HepG2 (cell line): ENCODE measurements around the gene PLCD4. TPM values are rescaled to one million over a fixed set of nuclear protein-coding genes. Genes with fewer than 3 reads are reported as not detected.
A peak's percentile ranks its signal among the peaks of the same experiment; 100 is the strongest.

Experiments
- ATF1 ChIP-seq: IDR thresholded peaks from 2 replicates; pipeline ENCODE4 v1.6.1; 2016; ENCODE audit warnings: mild to moderate bottlenecking, control low read depth
- ATF7 ChIP-seq, 2 experiments: fragments of 450-650 bp in 1 of 2; sonication (generic) in 1 of 2; formaldehyde crosslinking in 1 of 2; IDR thresholded peaks; 2 replicates each; pipeline versions ENCODE4 v1.4.0 to v1.6.1; 2016 to 2020; ENCODE audit warnings: antibody characterized with exemption in 1 of 2, mild to moderate bottlenecking in 1 of 2, missing genetic modification reagents in 1 of 2
- CC2D1A ChIP-seq: sonication (generic); formaldehyde crosslinking; IDR thresholded peaks from 2 replicates; pipeline ENCODE4 v1.8.1; 2023; ENCODE audit warnings: mild to moderate bottlenecking, missing genetic modification reagents
- EHMT2 ChIP-seq: fragments of 200-600 bp; sonication (generic); IDR thresholded peaks from 2 replicates; pipeline ENCODE4 v1.7.0; 2017; ENCODE audit warnings: antibody characterized with exemption, low read depth, low read length, borderline replicate concordance
- HDAC6 ChIP-seq: fragments of 200-600 bp; sonication (generic); IDR thresholded peaks from 2 replicates; pipeline ENCODE4 v1.7.0; 2017; ENCODE audit warnings: mild to moderate bottlenecking, antibody characterized with exemption, low read length, low read depth
- HOXA3 ChIP-seq: sonication (generic); formaldehyde crosslinking; IDR thresholded peaks from 2 replicates; pipeline ENCODE4 v1.5.0; 2020; ENCODE audit warnings: missing genetic modification reagents
- JUNB ChIP-seq: sonication (generic); formaldehyde crosslinking; IDR thresholded peaks from 2 replicates; pipeline ENCODE4 v1.8.0; 2022; ENCODE audit warnings: missing genetic modification reagents, mild to moderate bottlenecking, borderline replicate concordance
- MZF1 ChIP-seq: sonication (generic); formaldehyde crosslinking; IDR thresholded peaks from 2 replicates; pipeline ENCODE4 v1.8.1; 2023; ENCODE audit warnings: mild to moderate bottlenecking, missing genetic modification reagents, borderline replicate concordance
- RFX5 ChIP-seq: IDR thresholded peaks from 2 replicates; pipeline ENCODE4 v1.6.1; 2011; ENCODE audit warnings: low read depth, low read length, improper control_type of control experiment
- SIX1 ChIP-seq: sonication (generic); formaldehyde crosslinking; IDR thresholded peaks from 2 replicates; pipeline ENCODE4 v1.4.0; 2020; ENCODE audit warnings: missing genetic modification reagents, borderline replicate concordance
- SRF ChIP-seq: IDR thresholded peaks from 2 replicates; pipeline ENCODE4 v1.6.1; 2011; ENCODE audit warnings: mild to moderate bottlenecking, low read depth, low read length, moderate library complexity
- ZMYM4 ChIP-seq: sonication (generic); formaldehyde crosslinking; IDR thresholded peaks from 2 replicates; pipeline ENCODE4 v1.8.1; 2023; ENCODE audit warnings: mild to moderate bottlenecking, missing genetic modification reagents
- ZNF136 ChIP-seq: sonication (generic); formaldehyde crosslinking; IDR thresholded peaks from 2 replicates; pipeline ENCODE4 v1.8.1; 2022; ENCODE audit warnings: low read depth, mild to moderate bottlenecking, moderate library complexity, missing genetic modification reagents
- ZNF816 ChIP-seq: sonication (generic); formaldehyde crosslinking; IDR thresholded peaks from 2 replicates; pipeline ENCODE4 v1.8.0; 2022; ENCODE audit warnings: missing genetic modification reagents, mild to moderate bottlenecking, borderline replicate concordance
- polyA plus RNA-seq, 8 experiments: library from polyadenylated mRNA; depleted of rRNA in 3 of 8; stranded (reverse) in 7 of 8; unstranded in 1 of 8; fragments of >200 nt; fragmentation: Illumina TruSeq in 4 of 8; extraction: Trizol in 4 of 8; gene quantifications; 2 replicates each; pipeline versions ENCODE4 v1.2.1 to v1.2.3, GENCODE V29; 2011 to 2016; ENCODE audit warnings: low read depth in 4 of 8, missing spikeins in 1 of 8, mixed read lengths in 1 of 8; ENCODE audit not compliant: insufficient read depth in 1 of 8
- total RNA-seq, 5 experiments: library from RNA; depleted of rRNA; stranded (reverse); fragments of >200 nt; fragmentation: Illumina TruSeq; extraction: Trizol; gene quantifications; 2 replicates each; pipeline ENCODE4 v1.2.3, GENCODE V29; 2016; ENCODE audit warnings: low read depth in 1 of 5
- TF ChIP-seq, protein P1 (sequence below), 2 experiments: fragments of 450-650 bp in 1 of 2; sonication (generic) in 1 of 2; formaldehyde crosslinking in 1 of 2; IDR thresholded peaks; 2 replicates each; pipeline versions ENCODE4 v1.6.1 to v1.8.0; 2016 to 2022; ENCODE audit warnings: antibody characterized with exemption in 1 of 2, mild to moderate bottlenecking in 1 of 2, missing genetic modification reagents in 1 of 2
- TF ChIP-seq, protein P2 (sequence below): sonication (generic); formaldehyde crosslinking; IDR thresholded peaks from 2 replicates; pipeline ENCODE4 v1.4.0; 2020; ENCODE audit warnings: mild to moderate bottlenecking, missing genetic modification reagents

The PLCD4 gene
- total and polyA plus RNA-seq, 2 of the 13 experiments (the other 11 are each of a cell fraction or from before 2014, with no cell fraction given), result 0.26 TPM; not detected in 1

DNA sequence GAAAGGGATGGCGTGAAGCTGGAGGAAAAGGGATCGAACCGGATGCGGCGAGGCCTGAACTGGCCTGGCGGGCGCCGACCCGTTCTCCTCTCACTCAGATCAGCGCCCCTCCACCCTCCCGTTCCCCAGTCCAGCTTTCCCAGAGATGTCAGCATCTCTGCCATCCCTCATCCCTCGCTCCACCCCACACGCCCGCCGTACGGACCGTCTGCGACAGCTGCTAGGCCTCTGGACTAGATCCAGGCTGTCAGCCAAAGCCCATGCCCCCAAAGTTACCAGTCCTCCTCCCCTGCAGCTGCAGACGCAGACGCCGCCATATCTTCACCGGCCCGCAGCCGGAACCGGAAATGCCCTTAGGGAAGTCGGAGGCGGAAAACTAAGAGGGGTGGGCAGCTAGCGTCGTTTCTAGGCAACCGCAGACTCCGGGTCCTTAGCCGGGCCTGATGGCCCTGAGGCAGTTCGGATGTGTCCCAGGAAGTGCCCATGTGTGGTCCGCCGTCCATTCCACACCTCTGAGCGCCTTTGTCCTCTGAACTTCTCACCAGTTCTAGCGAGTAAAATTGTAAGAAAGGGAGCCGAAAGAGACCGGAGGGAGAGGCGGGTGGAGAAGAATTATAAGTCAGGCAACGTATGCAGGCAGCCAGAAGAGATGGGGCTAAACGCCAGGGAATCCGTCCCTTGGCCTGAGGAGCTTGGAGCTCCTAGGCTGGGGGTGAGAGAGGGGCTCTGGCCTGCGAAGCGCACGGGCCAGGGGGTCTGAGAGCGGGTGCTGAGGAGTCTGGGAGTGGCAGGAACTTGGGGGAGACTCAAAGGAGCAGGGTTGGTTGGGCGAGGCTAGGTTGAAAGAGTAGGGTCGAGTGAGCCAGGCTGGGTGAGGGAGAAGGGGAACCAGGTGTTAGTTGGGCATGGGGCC lies 64.2 kb downstream of the PLCD4 start, which contains the start of the genes RNF25 and STK36 (continued):
- TF ChIP-seq, protein P1, sequence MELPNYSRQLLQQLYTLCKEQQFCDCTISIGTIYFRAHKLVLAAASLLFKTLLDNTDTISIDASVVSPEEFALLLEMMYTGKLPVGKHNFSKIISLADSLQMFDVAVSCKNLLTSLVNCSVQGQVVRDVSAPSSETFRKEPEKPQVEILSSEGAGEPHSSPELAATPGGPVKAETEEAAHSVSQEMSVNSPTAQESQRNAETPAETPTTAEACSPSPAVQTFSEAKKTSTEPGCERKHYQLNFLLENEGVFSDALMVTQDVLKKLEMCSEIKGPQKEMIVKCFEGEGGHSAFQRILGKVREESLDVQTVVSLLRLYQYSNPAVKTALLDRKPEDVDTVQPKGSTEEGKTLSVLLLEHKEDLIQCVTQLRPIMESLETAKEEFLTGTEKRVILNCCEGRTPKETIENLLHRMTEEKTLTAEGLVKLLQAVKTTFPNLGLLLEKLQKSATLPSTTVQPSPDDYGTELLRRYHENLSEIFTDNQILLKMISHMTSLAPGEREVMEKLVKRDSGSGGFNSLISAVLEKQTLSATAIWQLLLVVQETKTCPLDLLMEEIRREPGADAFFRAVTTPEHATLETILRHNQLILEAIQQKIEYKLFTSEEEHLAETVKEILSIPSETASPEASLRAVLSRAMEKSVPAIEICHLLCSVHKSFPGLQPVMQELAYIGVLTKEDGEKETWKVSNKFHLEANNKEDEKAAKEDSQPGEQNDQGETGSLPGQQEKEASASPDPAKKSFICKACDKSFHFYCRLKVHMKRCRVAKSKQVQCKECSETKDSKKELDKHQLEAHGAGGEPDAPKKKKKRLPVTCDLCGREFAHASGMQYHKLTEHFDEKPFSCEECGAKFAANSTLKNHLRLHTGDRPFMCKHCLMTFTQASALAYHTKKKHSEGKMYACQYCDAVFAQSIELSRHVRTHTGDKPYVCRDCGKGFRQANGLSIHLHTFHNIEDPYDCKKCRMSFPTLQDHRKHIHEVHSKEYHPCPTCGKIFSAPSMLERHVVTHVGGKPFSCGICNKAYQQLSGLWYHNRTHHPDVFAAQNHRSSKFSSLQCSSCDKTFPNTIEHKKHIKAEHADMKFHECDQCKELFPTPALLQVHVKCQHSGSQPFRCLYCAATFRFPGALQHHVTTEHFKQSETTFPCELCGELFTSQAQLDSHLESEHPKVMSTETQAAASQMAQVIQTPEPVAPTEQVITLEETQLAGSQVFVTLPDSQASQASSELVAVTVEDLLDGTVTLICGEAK (IDR thresholded peaks at IDR 0.05), result peak; percentile 94
- TF ChIP-seq, protein P1 (CRISPR knock-in tag; IDR thresholded peaks at IDR 0.05), result no peak
- TF ChIP-seq ZNF816 (CRISPR knock-in tag) (no peak), ATF7 (IDR thresholded peaks at IDR 0.05) (no peak), ATF7 (CRISPR knock-in tag; IDR thresholded peaks at IDR 0.05) (no peak), HDAC6 (no peak), HOXA3 (CRISPR knock-in tag) (peak; percentile 79; the same call in 1 of the 2 replicates), ATF1 (CRISPR knock-in tag) (peak; percentile 28; the same call in 1 of the 2 replicates), SIX1 (CRISPR knock-in tag) (peak; percentile 20; the same call in 1 of the 2 replicates), SRF (peak; percentile 61), CC2D1A (CRISPR knock-in tag) (no peak), EHMT2 (no peak), JUNB (CRISPR knock-in tag) (no peak), MZF1 (CRISPR knock-in tag) (0 out of 2 replicates have a peak, but pooled peaks have one; percentile 75), RFX5 (no peak), ZNF136 (CRISPR knock-in tag) (no peak), ZMYM4 (CRISPR knock-in tag) (peak; percentile 73; the same call in 1 of the 2 replicates)
- TF ChIP-seq, protein P2, sequence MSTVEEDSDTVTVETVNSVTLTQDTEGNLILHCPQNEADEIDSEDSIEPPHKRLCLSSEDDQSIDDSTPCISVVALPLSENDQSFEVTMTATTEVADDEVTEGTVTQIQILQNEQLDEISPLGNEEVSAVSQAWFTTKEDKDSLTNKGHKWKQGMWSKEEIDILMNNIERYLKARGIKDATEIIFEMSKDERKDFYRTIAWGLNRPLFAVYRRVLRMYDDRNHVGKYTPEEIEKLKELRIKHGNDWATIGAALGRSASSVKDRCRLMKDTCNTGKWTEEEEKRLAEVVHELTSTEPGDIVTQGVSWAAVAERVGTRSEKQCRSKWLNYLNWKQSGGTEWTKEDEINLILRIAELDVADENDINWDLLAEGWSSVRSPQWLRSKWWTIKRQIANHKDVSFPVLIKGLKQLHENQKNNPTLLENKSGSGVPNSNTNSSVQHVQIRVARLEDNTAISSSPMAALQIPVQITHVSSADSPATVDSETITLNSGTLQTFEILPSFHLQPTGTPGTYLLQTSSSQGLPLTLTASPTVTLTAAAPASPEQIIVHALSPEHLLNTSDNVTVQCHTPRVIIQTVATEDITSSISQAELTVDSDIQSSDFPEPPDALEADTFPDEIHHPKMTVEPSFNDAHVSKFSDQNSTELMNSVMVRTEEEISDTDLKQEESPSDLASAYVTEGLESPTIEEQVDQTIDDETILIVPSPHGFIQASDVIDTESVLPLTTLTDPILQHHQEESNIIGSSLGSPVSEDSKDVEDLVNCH, result no peak
